Activated T-helper 1 cell treated with anti-CD3 and anti-CD28 coated beads, Interleukin-2, amount 50 U/mL, for 16 hours (primary cell): ENCODE results near the gene SLC22A17.
A peak's percentile ranks its signal among the peaks of the same experiment; 100 is the strongest.
"Not testable (repeated sequence)": the region's sequence is repeated elsewhere in the genome, so short reads cannot be mapped to it uniquely, and the experiment has no call there.

Experiments
- DNase-seq, 2 donors: peaks; one replicate each; pipeline ENCODE4 v3.0.0-alpha.2; 2020; ENCODE audit warnings: low read depth in 1 of 2, low spot score in 1 of 2

SLC22A17 gene

DNA sequence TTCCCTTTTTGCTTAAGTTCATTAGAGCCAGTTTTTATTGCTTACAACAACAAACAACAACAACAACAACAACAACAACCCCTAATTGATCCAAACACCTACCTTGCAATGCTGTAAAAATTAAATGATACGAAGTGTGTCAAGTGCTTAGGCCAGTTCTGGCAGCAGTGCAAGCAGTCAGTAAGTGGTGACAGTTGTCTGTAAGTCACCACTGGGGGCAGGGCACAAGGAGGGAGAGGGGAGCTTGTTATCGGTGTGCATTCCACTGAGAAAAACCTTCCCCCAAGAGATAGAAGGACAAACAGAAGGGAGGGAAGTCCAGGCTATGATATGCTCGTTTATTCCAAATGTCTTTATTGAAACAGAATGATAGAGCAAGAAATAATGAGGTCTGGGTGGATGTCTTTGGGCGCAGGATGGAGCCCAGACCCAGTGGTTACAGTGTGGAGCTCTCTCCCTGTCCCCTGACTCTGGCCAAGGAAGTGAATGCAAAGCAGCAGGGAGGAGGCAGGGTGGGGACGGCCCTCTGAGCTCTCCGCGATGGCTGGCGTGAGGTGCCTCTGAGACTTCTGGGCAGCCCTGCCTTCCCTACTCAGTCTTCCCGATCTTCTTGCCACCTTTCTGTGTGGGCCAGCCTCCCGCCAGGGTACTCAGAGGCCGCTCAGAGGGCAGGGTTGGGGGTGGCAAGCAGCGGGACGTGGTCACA is 6.5 kb downstream of the SLC22A17 start:
- DNase-seq: no peak

DNA sequence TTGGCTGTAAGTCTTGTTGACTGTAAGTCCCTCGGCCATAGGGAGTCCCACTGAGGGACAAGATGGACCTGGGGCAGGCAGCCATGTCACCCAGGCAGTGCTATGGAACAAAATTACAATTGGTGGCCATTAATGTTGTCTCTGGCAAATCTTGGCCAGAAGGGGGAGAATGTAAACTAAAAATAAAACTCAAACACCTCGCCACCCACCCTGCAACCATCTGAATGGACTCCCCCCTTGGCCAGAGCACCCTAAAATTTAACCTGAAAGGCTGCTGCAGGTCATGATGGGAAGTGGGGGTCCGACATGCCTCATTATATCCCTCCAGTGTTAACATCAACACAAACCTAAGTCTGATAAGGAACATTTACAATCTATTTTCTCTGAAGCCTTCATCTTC is 8.2 kb downstream of the SLC22A17 start:
- DNase-seq: no peak

DNA sequence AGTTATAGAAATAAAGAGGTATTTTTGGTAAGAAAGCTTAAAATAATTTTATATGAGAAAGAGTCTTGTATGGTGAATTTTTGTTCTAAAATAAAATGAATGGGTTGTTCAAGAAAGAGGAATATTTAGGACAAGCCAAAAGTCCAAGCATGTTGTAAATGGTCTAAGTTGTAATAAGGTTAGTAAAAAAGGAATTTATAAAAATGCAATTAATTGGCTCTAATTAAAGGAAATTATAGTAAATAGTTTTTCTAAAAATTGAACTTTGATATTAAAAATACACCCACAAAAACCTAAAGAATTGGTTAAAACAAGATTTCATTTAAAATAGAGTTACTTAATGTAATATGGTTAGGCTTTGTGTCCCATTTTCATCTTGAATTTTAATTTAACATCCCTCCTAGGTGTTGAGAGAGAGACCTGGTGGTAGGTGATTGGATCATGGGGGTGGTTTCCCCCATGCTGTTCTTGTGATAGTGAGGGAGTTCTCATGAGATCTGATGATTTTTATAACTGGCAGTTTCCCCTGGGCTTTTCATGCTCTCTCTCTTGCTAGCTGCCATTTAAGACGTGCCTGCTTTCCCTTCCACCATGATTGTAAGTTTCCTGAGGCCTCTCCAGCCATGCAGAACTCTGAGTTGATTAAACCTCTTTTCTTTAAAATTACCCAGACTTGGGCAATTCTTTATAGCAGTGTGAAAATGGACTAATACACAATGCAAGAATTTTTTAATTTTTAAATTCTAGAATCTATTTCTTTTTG is 13.0 kb downstream of the SLC22A17 start:
- DNase-seq: no peak

DNA sequence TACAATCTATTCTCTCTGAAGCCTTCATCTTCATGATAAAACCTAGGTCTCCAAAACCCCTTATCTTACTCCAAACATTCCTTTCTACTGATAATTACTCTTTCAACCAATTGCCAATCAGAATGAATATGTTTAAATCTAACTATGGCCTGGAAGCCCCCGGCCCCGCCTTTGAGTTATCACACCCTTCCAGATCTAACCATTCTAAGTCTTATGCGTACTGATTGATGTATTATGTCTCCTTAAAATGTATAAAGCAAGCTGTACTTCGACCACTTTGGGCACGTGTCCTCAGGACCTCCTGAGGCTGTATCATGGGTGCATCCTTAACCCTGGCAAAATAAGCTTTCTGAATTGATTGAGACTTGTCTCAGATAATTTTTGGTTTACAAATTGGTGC is 17.1 kb downstream of the SLC22A17 start:
- DNase-seq: no peak

DNA sequence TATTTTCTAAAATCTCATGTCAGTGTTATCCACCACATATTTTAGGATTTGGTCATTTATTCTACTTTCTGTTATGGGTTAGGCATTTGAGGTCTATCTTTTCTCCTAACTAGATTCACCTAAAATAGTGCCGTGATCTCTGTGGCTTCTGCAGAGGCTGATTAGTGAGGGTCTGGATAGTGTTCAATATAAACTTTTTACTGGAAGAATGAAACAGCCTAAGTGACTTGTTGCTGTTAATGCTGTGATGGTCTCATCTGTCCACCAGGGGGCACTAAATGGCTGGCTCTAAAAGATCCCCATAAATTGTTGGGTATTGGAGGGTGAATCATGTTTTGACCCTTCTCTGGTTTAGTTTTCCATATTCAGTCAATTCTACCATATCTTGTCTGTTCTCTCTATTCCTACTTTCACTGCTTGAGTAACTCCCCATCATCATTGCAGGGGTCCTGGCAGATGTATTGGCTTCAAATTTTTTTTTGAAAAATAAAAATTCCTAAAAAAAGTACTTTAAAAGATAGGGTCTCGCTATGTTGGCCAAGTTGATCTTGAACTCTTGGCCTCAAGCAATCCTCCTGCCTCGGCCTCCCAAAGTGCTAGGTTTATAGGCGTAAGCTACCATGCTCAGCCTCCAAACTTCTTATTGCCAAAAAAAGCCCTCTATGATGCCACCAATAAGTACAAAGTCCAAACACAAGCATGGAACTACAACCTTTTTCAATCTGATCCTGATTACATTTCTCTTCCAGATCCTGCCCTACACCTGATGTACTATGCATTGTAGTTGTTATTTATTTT is 24.5 kb downstream of the SLC22A17 start:
- DNase-seq: peak in 1 of 2 donors; percentile 48

DNA sequence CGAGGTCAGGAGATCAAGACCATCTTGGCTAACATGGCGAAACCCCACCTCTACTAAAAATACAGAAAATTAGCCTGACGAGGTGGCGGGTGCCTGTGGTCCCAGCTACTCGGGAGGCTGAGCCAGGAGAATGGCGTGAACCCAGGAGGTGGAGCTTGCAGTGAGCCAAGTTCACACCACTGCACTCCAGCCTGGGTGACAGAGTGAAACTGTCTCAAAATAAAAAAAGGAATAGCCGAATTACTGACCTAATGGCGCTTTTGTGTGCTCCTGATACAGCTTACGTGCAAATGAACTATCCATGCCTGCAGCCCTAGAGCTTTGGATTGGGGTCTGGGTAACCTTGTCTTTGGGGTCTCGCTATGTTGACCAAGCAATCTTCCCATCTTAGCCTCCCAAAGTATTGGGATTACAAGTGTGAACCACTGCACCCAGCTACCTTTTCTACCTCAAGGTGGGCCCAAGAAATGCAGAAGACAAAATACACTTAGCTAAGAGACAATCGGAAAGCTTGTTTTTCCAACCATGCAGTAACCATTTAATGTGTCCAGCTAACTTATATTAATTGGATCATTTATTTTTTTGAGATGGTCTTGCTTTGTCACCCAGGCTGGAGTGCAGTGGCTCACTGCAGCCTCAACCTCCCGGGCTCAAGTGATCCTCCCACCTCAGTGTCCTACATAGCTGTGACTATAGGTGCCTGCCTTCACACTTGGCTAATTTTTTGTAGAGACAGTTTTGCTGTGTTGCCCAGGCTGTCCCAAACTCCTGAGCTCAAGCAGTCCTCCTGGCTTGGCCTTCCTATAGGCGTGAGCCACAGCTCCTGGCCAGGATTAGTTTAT is 26.0 kb downstream of the SLC22A17 start:
- no peak for DNase-seq

DNA sequence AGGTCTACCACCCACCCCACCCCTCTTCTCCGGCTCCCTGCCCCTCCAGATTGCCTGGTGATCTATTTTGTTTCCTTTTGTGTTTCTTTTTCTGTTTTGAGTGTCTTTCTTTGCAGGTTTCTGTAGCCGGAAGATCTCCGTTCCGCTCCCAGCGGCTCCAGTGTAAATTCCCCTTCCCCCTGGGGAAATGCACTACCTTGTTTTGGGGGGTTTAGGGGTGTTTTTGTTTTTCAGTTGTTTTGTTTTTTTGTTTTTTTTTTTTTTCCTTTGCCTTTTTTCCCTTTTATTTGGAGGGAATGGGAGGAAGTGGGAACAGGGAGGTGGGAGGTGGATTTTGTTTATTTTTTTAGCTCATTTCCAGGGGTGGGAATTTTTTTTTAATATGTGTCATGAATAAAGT is 26.9 kb downstream of the SLC22A17 start:
- DNase-seq: not testable (repeated sequence)

DNA sequence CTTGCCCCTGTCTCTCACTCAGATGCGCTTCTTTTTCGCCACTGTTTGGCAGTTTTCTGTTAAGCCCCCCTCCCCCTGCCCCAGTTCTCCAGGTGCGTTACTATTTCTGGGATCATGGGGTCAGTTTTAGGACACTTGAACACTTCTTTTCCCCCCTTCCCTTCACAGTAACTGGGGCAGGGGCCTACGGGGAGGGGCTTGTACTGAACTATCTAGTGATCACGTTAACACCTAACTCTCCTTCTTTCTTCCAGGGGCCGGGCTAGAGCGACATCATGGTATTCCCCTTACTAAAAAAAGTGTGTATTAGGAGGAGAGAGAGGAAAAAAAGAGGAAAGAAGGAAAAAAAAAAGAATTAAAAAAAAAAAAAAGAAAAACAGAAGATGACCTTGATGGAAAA is 27.7 kb downstream of the SLC22A17 start:
- no peak for DNase-seq

DNA sequence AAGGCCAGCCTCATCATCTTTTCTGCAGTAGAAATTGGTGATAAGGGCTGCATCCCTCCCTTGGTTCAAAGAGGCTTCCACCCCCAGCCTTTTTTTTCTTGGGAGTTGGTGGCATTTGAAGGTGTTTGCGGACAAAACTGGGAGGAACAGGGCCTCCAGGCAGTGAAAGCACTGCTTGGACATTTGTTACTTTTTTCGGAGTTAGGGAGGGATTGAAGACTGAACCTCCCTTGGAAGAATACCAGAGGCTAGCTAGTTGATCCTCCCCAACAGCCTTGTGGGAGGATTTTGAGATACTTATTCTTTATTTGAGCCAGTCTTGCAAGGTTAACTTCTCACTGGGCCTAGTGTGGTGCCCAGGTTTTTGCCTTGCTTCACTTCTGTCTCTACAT is 28.2 kb downstream of the SLC22A17 start:
- no peak for DNase-seq

DNA sequence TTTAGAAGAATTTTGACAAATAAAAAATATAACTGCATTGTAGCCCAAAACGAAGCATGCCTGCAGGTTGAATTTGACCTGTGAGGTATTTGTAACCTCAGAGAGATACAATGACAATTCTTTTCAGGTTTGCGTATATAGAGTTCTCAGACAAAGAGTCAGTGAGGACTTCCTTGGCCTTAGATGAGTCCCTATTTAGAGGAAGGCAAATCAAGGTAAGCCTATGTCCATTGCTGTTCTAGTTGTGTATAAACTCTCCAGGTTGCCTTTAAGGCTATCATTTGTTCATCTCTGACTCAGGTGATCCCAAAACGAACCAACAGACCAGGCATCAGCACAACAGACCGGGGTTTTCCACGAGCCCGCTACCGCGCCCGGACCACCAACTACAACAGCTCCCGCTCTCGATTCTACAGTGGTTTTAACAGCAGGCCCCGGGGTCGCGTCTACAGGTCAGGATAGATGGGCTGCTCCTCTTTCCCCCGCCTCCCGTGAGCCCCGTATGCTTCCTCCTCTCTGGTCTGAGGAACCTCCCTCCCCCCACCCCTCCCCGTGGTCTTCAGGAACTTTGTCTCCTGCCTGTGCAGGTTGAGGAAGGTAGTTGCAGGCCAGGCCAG is 28.7 kb downstream of the SLC22A17 start:
- DNase-seq: no peak

DNA sequence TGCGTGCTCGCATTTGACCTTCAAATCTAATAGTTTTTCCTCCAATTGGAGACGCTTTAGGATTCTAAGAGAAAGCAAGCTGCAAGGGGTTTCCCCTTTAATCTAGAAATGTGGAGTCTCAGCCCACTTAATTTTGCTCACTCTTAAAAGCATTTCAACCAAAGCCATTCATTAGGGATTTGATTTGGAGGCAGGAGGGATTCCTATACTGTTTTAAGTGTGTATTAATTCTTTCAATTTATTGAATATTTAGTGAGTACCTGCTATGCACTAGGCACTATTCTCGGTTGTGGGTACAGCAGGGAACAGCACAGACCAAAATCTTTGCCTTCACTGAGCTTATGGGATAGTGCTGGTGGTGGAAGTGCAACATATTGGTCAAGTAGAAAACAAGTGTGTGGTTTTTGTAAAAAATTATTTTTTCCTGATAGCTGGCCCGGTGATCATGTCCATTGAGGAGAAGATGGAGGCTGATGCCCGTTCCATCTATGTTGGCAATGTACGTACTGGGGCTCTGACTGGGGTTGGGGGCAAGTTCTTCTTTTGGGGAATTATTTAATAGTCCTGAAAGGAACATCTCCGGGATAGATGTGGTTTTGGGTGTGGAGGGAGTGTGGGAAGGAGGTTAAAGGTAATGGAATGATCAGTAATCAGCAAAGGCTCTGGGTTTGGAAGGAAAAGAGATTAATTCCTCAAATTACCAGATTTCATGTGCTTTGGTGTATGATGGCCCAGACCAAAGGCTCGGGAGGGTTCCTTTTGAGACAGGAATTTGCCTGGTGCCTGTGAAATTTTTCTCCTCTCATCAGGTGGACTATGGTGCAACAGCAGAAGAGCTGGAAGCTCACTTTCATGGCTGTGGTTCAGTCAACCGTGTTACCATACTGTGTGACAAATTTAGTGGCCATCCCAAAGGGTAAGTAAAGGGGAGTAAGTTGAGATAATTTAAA is 29.8 kb downstream of the SLC22A17 start:
- no peak for DNase-seq

DNA sequence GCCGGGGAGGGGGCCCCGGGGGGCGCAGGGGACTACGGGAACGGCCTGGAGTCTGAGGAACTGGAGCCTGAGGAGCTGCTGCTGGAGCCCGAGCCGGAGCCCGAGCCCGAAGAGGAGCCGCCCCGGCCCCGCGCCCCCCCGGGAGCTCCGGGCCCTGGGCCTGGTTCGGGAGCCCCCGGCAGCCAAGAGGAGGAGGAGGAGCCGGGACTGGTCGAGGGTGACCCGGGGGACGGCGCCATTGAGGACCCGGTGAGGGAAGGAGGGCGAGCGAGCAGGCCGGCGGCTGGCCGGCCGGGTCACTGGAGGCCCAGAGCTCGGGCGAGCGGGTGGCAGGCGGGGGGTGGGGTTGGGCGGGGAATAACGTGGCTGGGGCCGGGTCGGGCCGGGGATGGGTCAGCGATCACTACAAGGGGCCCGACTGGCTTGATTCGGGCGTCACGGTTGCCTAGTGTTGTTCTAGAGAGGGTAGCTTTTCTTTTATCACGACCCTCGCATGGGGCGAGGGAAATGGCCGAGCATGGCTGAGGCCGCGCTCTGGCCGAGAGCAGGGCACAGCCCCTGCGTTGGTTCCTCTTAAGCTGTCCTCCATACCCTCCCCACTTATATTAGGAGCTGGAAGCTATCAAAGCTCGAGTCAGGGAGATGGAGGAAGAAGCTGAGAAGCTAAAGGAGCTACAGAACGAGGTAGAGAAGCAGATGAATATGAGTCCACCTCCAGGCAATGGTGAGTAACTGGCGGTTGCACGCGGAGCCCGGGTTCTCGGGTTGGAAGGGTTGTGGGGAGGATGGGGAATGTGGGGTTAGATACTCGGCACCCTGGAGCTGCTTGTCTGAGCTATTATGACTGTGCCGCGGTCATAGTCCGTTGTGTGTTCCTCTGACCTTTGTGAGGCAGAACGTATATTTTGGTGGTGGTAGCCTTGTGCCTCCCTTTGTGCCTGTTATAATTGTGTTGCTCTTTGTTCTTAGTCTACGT is 30.8 kb downstream of the SLC22A17 start:
- DNase-seq: peak in 1 of 2 donors; percentile 38

DNA sequence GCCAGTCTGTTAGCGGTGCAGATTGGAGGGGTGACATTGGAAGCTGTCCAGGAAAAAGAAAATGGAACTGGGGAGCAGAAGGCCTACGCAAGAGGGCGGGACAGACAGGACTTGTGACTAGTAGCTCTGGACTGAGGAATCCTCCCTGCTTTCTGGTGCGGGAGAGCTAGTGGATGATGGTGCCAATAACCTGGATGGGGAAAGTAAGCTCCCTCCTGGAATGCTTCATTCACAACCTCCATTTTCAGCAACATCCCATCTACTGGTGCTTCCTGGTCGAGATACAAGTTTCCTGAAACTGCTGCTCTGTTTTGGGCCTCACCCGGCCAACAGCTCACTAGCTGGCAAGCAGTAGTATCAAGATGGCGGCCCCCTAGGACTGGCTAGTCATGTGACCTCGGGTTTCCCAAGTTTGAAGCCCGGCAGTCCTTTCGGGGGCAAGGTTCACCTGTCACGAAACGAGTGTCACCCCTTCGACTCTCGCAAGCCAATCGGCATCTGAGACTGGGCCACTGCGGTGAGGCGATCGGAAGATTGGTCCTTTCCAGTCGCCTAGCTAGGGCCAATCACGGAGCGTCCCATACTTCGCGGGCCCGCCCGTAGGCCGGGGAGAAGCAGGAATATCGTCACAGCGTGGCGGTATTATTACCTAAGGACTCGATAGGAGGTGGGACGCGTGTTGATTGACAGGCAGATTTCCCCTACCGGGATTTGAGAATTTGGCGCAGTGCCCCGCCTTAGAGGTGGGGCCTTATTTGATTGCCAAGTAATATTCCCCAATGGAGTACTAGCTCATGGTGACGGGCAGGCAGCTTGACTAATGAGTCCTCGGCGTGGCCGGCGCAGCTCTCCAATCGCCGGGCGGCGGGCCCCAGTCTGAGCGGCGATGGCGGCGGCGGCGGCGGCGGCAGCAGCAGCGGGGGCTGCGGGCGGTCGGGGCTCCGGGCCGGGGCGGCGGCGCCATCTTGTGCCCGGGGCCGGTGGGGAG is 31.8 kb downstream of the SLC22A17 start, which contains the start of gene PABPN1:
Gene PABPN1 (plus strand): TSS at position 874 of the 988 bp plus-strand sequence. CDS start 13 bp downstream, at position 887.
- DNase-seq: peak; percentile 92 to 96

DNA sequence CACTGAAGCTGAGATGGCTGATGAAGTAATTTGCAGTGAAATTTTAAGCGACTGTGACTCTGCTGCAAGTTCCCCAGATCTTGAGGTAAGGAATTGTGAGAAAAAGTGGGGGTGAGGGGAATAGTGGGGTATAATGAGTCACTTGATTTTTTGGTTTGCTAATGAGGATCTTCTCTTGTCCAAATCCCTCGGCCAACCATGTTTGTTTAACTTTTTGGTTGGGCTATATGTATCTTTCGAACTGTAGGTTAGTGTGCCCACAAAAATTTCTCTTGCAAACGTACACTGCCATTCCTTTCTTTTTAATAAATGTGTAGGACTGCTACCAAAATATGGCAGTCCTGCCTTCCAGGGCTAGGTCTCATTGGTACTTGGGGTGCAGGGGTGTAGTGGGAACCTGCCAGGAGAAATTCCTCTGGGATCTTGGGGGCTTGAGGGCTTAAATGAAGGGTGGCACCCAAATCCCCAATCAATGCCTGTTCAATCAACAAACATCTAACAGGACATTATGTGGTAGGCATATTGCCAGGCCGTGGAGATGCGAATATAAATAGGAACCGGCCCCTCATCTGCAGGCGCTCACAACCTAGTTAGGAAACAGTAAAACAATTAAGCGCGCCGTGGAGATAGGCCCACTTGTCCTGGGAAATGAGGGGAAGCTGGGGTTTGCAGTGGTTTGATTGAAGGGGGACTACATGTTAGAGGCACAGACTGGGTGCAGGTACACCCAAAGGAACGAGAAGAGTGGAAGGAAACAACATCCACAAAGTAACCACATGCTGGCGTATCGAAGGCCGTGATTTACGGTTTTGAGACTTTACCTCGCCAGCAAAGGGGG is 32.7 kb downstream of the SLC22A17 start:
- DNase-seq: no peak

DNA sequence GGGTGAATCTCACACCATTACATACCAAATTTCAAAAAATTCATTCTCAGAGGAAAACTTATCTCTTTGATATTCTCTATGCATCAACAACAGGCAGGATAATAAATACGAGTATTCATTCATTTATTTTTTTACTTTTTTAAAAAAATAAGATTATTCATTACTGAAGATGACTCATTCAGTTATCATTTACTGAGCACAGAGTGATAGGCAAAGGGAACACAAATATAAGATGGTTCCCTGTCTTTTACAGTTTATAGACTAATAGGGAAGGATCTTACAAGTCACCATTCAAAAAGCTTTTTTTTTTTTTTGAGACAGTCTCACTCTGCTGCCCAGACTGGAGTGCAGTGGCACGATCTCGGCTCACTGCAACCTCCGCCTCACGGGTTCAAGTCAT is 36.4 kb downstream of the SLC22A17 start:
- DNase-seq: no peak

DNA sequence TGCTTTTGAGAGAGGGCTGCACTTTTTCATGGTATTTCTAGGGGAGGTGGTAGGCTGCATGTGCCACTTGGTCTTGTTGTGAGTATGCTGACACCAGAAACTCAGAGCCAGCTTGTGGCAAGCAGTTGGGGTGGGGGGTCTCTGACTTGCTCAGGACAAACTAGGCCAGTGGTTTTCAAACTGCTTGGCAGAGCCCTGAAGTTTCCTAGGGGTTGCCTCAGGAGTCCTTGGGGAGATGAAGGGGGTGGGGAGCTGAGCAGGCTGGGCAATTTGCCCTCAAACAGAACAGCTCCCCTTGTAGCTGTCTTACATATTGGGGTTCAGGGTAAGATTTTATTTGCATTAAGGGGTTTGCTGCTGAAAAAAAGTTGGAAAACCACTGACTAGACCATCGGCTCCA is 42.1 kb downstream of the SLC22A17 start:
- no peak for DNase-seq
